ENCODE results near the gene ERO1B.

Gene ERO1B

GRCh38 chr1:236259043-236259442 is 22.7 kb downstream of the ERO1B start:
- no peak overlapping the region for H3K4me3 ChIP-seq (ENCODE audit: low read depth, low read length)
- DNase-seq (ENCODE audit: low read depth): no peak

GRCh38 chr1:236258114-236258622 is 23.6 kb downstream of the ERO1B start:
- no peak overlapping the region for H3K4me3 ChIP-seq (ENCODE audit: low read depth, low read length)
- TF ChIP-seq CTCF (IDR thresholded peaks at IDR 0.05; ENCODE audit: control insufficient read depth, extremely low read depth, insufficient read depth): no peak
- no peak for DNase-seq (ENCODE audit: low read depth)

More at GRCh38 chr1:236259043-236259442, 22.7 kb downstream of the ERO1B start:
- TF ChIP-seq CTCF (IDR thresholded peaks at IDR 0.05; ENCODE audit: control insufficient read depth, extremely low read depth, insufficient read depth): no peak

- no peak overlapping the region for H3K4me3 ChIP-seq (ENCODE audit: low read depth, low read length)
- no peak for TF ChIP-seq CTCF (IDR thresholded peaks at IDR 0.05; ENCODE audit: control insufficient read depth, extremely low read depth, insufficient read depth)
- peak; percentile 42 for DNase-seq (ENCODE audit: low read depth)
Measured at GRCh38 chr1:236257216-236257615, 24.5 kb downstream of the ERO1B start.

GRCh38 chr1:236253918-236254637 is 27.7 kb downstream of the ERO1B start:
- TF ChIP-seq CTCF (IDR thresholded peaks at IDR 0.05; ENCODE audit: control insufficient read depth, extremely low read depth, insufficient read depth): no peak
- no peak overlapping the region for H3K4me3 ChIP-seq (ENCODE audit: low read depth, low read length)
- DNase-seq (ENCODE audit: low read depth): no peak

- no peak for TF ChIP-seq CTCF (IDR thresholded peaks at IDR 0.05; ENCODE audit: control insufficient read depth, extremely low read depth, insufficient read depth)
- no peak for DNase-seq (ENCODE audit: low read depth)
- no peak overlapping the region for H3K4me3 ChIP-seq (ENCODE audit: low read depth, low read length)
Measured at GRCh38 chr1:236253119-236253518, 28.6 kb downstream of the ERO1B start.

- H3K4me3 ChIP-seq (ENCODE audit: low read depth, low read length): no peak overlapping the region
- DNase-seq (ENCODE audit: low read depth): no peak
- no peak for TF ChIP-seq CTCF (IDR thresholded peaks at IDR 0.05; ENCODE audit: control insufficient read depth, extremely low read depth, insufficient read depth)
Measured at GRCh38 chr1:236251587-236251986, 30.2 kb downstream of the ERO1B start.

GRCh38 chr1:236247286-236247685 is 34.5 kb downstream of the ERO1B start:
- H3K4me3 ChIP-seq (ENCODE audit: low read depth, low read length): no peak overlapping the region
- DNase-seq (ENCODE audit: low read depth): no peak

More at GRCh38 chr1:236247286-236247685, 34.5 kb downstream of the ERO1B start:
- no peak for TF ChIP-seq CTCF (IDR thresholded peaks at IDR 0.05; ENCODE audit: control insufficient read depth, extremely low read depth, insufficient read depth)
